Measurements from ENCODE around the gene NCAPH2. TPM values are rescaled to one million over a fixed set of nuclear protein-coding genes. Genes with fewer than 3 reads are reported as not detected.

Gene NCAPH2
- total RNA-seq, 2 experiments from 2014 or later: 152 to 153 TPM

- ChIA-PET POLR2A (no interaction called here), CTCF (no interaction called here)
Observed at GRCh38 chr22:50569041-50569459, 61.0 kb downstream of the NCAPH2 start.

DNA sequence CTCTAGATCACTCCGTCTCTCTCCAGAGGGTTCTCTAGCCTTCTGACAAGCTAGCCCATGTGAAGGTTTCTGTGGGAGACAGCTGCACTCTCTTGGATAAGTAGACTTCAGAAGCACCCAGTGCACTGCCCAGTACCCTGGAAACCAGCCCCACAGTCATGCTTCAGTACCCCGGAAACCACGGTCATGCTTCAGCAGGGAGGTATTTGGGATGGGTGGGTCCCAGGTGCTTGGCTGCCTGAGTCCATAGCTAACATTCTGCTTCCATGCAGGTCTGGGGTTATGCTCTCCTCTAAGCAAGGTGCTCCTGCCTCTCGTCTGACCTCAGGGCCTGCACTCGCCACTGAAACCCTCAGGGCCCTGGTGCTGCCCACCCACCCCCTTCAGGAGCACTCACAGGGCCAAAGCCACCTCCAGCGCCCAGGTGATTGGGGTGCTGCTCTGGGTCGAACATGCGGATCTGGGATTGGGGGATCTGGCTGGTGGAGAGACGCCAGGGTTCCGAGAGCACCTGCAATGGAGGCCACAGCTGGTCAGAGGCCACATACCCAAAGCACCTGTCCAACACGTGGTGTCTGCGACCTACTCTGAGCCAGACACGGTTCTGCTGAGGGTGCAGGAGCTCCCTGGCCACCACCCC is 62.0 kb downstream of the NCAPH2 start:
- POLR2A ChIA-PET: interaction anchor here (1.0 kb wide), 1 partner anchor 30 kb away, joined by 3 read pairs; no protein-coding TSS in a partner anchor
- CTCF ChIA-PET: interaction anchor here (0.9 to 1.2 kb wide), 2 partner anchors 9 to 44 kb away, joined by 3 read pairs; partner anchors contain the start of gene SCO2

DNA sequence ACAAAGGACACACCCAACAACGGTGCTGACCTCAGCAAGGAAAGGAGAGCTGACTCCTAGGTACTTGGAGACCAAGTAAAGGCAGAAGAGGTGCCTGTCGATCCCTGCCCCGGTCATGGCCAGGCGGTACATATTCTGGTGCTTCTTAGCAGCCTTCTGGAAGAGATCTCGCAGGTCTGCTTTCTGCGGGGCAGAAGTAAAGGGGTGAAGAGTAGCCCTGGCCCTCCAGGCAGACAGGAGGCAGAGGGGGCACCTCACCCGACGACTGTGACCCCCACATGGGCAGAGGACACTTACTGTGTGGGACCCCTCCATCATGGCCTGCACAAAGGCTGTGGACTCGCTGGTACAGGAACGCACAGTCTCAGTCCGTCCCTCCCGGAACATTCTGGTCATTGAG is 62.8 kb downstream of the NCAPH2 start:
- CTCF ChIA-PET: no interaction called here
- POLR2A ChIA-PET: interaction anchor here (0.7 kb wide), 1 partner anchor 46 kb away, joined by 3 read pairs; the partner anchor contains the start of gene SCO2

DNA sequence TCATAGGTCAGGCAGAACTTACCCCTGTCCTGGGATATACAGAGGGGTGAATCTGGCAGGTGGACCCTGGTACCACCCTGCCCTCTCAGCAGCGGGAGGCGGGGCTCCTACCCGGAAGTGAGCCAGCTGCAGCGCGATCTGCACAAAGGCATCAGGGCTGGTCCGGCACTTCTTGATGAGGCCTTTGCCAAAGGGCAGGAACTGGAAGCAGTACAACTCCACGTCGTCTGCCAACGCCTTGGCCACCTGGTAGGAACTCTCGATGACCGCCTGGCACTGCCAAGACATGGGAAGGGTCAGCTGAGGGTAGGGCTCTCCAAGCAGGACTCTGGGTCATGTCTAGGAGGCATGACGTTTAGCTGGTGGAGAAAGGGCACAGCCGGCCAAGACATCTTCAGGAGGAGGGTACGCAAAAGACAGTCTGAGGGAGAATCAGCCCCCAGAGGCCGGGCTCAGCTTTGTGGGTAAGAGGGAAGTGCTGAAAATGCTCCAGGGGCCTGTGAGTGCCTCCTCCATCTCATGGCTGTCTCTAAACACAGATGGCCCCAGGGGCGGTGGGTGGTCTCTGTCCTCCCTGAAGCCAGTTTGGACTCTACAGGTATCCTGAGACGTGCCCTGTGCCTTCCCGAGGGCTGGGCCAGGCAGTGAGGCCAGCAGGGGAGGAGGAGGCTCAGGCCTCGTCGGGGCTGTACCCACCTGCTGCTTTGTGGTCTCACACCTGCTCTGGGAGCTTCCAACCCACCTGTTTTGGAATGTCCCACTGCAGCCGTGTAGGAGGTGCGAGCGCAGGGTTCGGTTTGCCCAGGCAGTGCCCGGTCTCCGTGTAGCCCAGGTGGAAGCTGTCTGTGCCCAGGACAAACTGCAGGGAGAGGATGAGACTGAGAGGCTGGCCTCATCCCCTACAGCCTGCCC is 63.5 kb downstream of the NCAPH2 start:
- ChIA-PET CTCF (no interaction called here), POLR2A (interaction anchor here (0.7 kb wide), 1 partner anchor 46 kb away, joined by 3 read pairs; the partner anchor contains the start of gene SCO2)

DNA sequence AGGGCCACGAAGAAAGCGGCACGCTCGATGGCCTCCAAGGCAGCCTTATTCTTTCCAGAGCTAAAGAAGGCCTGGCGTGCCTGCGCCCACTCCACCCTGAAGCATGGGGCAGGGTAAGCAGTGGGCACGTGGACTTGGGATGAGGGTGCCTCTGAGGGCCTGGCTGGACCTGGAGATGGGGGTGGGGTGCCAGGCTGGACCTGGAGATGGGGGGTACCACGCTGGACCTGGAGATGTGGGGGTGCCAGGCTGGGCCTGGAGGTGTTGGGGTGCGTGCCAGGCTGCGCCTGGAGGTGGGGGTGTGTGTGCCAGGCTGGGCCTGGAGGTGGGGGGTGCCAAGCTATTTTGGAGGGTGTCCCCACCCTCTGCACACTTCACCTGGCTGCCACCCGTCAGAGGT is 64.9 kb downstream of the NCAPH2 start:
- ChIA-PET CTCF (interaction anchor here (1.0 to 1.7 kb wide), 3 partner anchors 10 to 75 kb away, joined by 3 to 4 read pairs (median 3); partner anchors contain the start of gene SYCE3), POLR2A (interaction anchor here (1.0 kb wide), 1 partner anchor 49 kb away, joined by 10 read pairs; no protein-coding TSS in a partner anchor)

GRCh38 chr22:50573491-50574382 is 65.7 kb downstream of the NCAPH2 start:
- ChIA-PET POLR2A (interaction anchor here (0.5 kb wide), 1 partner anchor 49 kb away, joined by 3 read pairs; no protein-coding TSS in a partner anchor), CTCF (interaction anchor here (1.2 to 1.7 kb wide), 2 partner anchors 11 to 26 kb away, joined by 3 read pairs; partner anchors contain the start of gene SYCE3)

GRCh38 chr22:50574383-50574755 is 66.3 kb downstream of the NCAPH2 start:
- POLR2A ChIA-PET: no interaction called here
- CTCF ChIA-PET: interaction anchor here (0.8 to 1.2 kb wide), 2 partner anchors 11 to 47 kb away, joined by 3 read pairs; partner anchors contain the start of gene SYCE3

Other genes with a start within 250 kb of the NCAPH2 start
- 10 to 100 TPM; 12.0 to 13.8 TPM for gene MAPK12, start 246.5 kb upstream of the NCAPH2 start, total RNA-seq
- 10 to 100 TPM; 10.6 to 11.4 TPM for gene MAPK11, start 237.8 kb upstream of the NCAPH2 start, total RNA-seq
- gene PLXNB2, start 200.6 kb upstream of the NCAPH2 start, total RNA-seq: 10 to 100 TPM; 10.9 to 12.0 TPM
- gene DENND6B, start 181.2 kb upstream of the NCAPH2 start, total RNA-seq: 1 to 10 TPM; 4.3 to 4.4 TPM
- gene PPP6R2, start 164.9 kb upstream of the NCAPH2 start, total RNA-seq: 10 to 100 TPM; 48.4 to 51.1 TPM
- 100 to 1,000 TPM; 126 to 130 TPM for gene SBF1, start 33.2 kb upstream of the NCAPH2 start, total RNA-seq
- 1 to 10 TPM; 5.2 to 7.0 TPM for gene ADM2, start 26.7 kb upstream of the NCAPH2 start, total RNA-seq
- under 1 TPM; 0.17 to 0.42 TPM for gene MIOX, start 21.4 kb upstream of the NCAPH2 start, total RNA-seq
- 10 to 100 TPM; 78.2 to 78.4 TPM for gene LMF2, start 522 bp upstream of the NCAPH2 start, total RNA-seq
- gene SCO2, start 17.4 kb downstream of the NCAPH2 start, total RNA-seq: 1 to 10 TPM in 1 of 2 experiments, under 1 TPM in 1; 0.97 to 4.1 TPM
- 10 to 100 TPM; 89.6 to 89.7 TPM for gene TYMP, start 21.8 kb downstream of the NCAPH2 start, total RNA-seq
- 1 to 10 TPM; 5.9 to 6.1 TPM for gene KLHDC7B, start 37.7 kb downstream of the NCAPH2 start, total RNA-seq
- gene SYCE3, start 54.7 kb downstream of the NCAPH2 start, total RNA-seq: not detected
- gene CPT1B, start 70.2 kb downstream of the NCAPH2 start, total RNA-seq: 10 to 100 TPM; 40.7 to 44.0 TPM
- gene CHKB, start 74.6 kb downstream of the NCAPH2 start, total RNA-seq: 10 to 100 TPM; 63.3 to 65.8 TPM
- under 1 TPM; 0.08 to 0.11 TPM for gene MAPK8IP2, start 92.6 kb downstream of the NCAPH2 start, total RNA-seq
- gene ARSA, start 119.9 kb downstream of the NCAPH2 start, total RNA-seq: 10 to 100 TPM; 19.5 to 20.0 TPM
- gene SHANK3, start 164.6 kb downstream of the NCAPH2 start, total RNA-seq: under 1 TPM; 0.04 to 0.06 TPM
- gene ACR, start 230.0 kb downstream of the NCAPH2 start, total RNA-seq: not detected

All from activated CD8-positive, alpha-beta memory T cell treated with anti-CD3 and anti-CD28 coated beads for 36 hours (primary cell).